Uterus (tissue), 4 donors: ENCODE data around the gene CASK. TPM values are rescaled to one million over a fixed set of nuclear protein-coding genes. Genes with fewer than 3 reads are reported as not detected.

Experiments used
- DNase-seq, 2 donors: peaks; one replicate each; pipeline ENCODE4 v3.0.0-alpha.2; 2019 to 2020
- H3K27ac ChIP-seq, 2 donors: fragments of 200-600 bp; sonication (generic); 1 replicate in 1 of 2; 2 replicates in 1 of 2; pipeline ENCODE4 v1.5.1; 2016 to 2018
- H3K27me3 ChIP-seq, 2 donors: fragments of 200-600 bp; sonication (generic); one replicate each; pipeline ENCODE4 v1.5.1; 2018 to 2019; ENCODE audit warnings: control low read depth in 1 of 2
- H3K36me3 ChIP-seq, 2 donors: fragments of 200-600 bp; sonication (generic); one replicate each; pipeline ENCODE4 v1.5.1; 2019; ENCODE audit warnings: control low read depth in 1 of 2
- H3K4me1 ChIP-seq, 2 donors: fragments of 200-600 bp; sonication (generic); one replicate each; pipeline ENCODE4 v1.5.1; 2018 to 2019; ENCODE audit warnings: control low read depth in 1 of 2
- H3K4me3 ChIP-seq, 2 donors: fragments of 200-600 bp; sonication (generic); 1 replicate in 1 of 2; 2 replicates in 1 of 2; pipeline ENCODE4 v1.5.1; 2018 to 2019; ENCODE audit warnings: mild to moderate bottlenecking in 1 of 2
- H3K9me3 ChIP-seq, 2 donors: fragments of 200-600 bp; sonication (generic); one replicate each; pipeline ENCODE4 v1.5.1; 2019; ENCODE audit warnings: control low read depth in 1 of 2
- CTCF ChIP-seq, 4 experiments: fragments of 200-600 bp in 2 of 4; fragments of 450-650 bp in 2 of 4; sonication (generic) in 2 of 4; IDR thresholded peaks; one replicate each; pipeline ENCODE4 v1.5.1; 2016 to 2019; ENCODE audit warnings: antibody characterized with exemption in 4 of 4, mild to moderate bottlenecking in 2 of 4, moderate library complexity in 1 of 4
- POLR2A ChIP-seq, 2 donors: fragments of 450-650 bp; IDR thresholded peaks; one replicate each; pipeline ENCODE4 v1.6.1; 2016; ENCODE audit warnings: antibody characterized with exemption in 2 of 2, mild to moderate bottlenecking in 1 of 2, moderate library complexity in 1 of 2
- intact Hi-C: fragments of 100-400 bp; cut with DNase I; formaldehyde crosslinking; loops from one replicate; pipeline ENCODE4 v1.15.1; 2023; ENCODE audit warnings: low total_unique reads
- total RNA-seq, 4 donors: library from RNA; depleted of rRNA in 3 of 4; stranded (reverse); fragments of >200 nt in 3 of 4; gene quantifications; one replicate each; pipeline versions ENCODE4 v1.1.0 to v1.2.4, GENCODE V29; 2014 to 2023
- donor health status: DM: yes; HTN: yes; CAD: no.

Gene CASK
- total RNA-seq, 4 donors from 2014 or later, result 7.9 to 76.0 (median 40.7) TPM

GRCh38 chrX:41599507-41599906 lies 323.8 kb downstream of the CASK start:
- H3K27me3 ChIP-seq, result no peaks in the 10 kb centered on the region
- DNase-seq, result no peak
- H3K9me3 ChIP-seq, result no peaks in the 10 kb centered on the region
- intact Hi-C loops, result no loop called here
- no peak overlapping the region for H3K4me3 ChIP-seq
- no peak overlapping the region for H3K27ac ChIP-seq
- no peaks in the 10 kb centered on the region for H3K36me3 ChIP-seq
- TF ChIP-seq CTCF (IDR thresholded peaks at IDR 0.05), result no peak
- TF ChIP-seq POLR2A (IDR thresholded peaks at IDR 0.05), result no peak
- H3K4me1 ChIP-seq, result no peaks in the 10 kb centered on the region

- Histone ChIP-seq H3K4me3 (no peak overlapping the region), H3K27ac (no peak overlapping the region), H3K36me3 (no peaks in the 10 kb centered on the region), H3K27me3 (no peaks in the 10 kb centered on the region), H3K9me3 (no peaks in the 10 kb centered on the region), H3K4me1 (no peaks in the 10 kb centered on the region)
- intact Hi-C loops, result no loop called here
- TF ChIP-seq CTCF (IDR thresholded peaks at IDR 0.05) (no peak), POLR2A (IDR thresholded peaks at IDR 0.05) (no peak)
- no peak for DNase-seq
Measured at GRCh38 chrX:41596596-41596995, 326.8 kb downstream of the CASK start.

DNA sequence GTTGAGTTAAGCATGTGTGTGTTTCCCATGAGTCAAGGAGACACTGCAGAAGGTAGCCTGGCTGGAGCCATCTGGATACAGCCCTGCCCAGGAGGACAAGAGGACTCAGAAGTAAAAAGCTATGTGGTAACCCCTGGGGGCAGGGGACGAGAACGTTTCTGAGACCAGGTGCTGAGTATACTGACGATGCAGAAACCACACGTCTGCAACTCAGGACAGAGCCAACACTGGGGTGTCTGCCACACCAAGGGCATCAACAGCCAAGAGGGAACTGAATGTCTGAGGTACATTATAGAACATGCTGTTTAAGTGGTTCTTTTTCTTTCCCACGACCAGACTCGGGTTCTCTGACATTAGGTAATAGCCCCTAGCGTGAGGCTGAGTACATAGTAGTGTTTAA lies 328.7 kb downstream of the CASK start:
- no peaks in the 10 kb centered on the region for H3K27me3 ChIP-seq
- H3K9me3 ChIP-seq, result no peaks in the 10 kb centered on the region
- no peak overlapping the region for H3K27ac ChIP-seq
- H3K4me1 ChIP-seq, result no peaks in the 10 kb centered on the region
- no peak overlapping the region for H3K4me3 ChIP-seq
- TF ChIP-seq CTCF (IDR thresholded peaks at IDR 0.05), result no peak
- no peak for TF ChIP-seq POLR2A (IDR thresholded peaks at IDR 0.05)
- no peaks in the 10 kb centered on the region for H3K36me3 ChIP-seq
- intact Hi-C loops, result no loop called here
- no peak for DNase-seq

- intact Hi-C loops, result no loop called here
- DNase-seq, result no peak
Measured at GRCh38 chrX:41591906-41592305, 331.4 kb downstream of the CASK start.

GRCh38 chrX:41590641-41591040 lies 332.7 kb downstream of the CASK start:
- no peaks in the 10 kb centered on the region for H3K36me3 ChIP-seq
- TF ChIP-seq POLR2A (IDR thresholded peaks at IDR 0.05), result no peak
- no peak for TF ChIP-seq CTCF (IDR thresholded peaks at IDR 0.05)
- intact Hi-C loops, result no loop called here
- no peaks in the 10 kb centered on the region for H3K4me1 ChIP-seq
- no peaks in the 10 kb centered on the region for H3K27me3 ChIP-seq
- H3K27ac ChIP-seq, result no peak overlapping the region
- DNase-seq, result no peak
- H3K9me3 ChIP-seq, result no peaks in the 10 kb centered on the region
- H3K4me3 ChIP-seq, result no peak overlapping the region

More at GRCh38 chrX:41591906-41592305, 331.4 kb downstream of the CASK start:
- Histone ChIP-seq H3K27ac (no peak overlapping the region), H3K4me3 (no peak overlapping the region), H3K27me3 (no peaks in the 10 kb centered on the region), H3K4me1 (no peaks in the 10 kb centered on the region), H3K36me3 (no peaks in the 10 kb centered on the region), H3K9me3 (no peaks in the 10 kb centered on the region)
- TF ChIP-seq CTCF (IDR thresholded peaks at IDR 0.05) (no peak), POLR2A (IDR thresholded peaks at IDR 0.05) (no peak)
